ENCODE measurements around the gene CBX7. TPM values are rescaled to one million over a fixed set of nuclear protein-coding genes. Genes with fewer than 3 reads are reported as not detected.

The CBX7 gene
- total RNA-seq, 4 donors from 2014 or later = 47.6 to 108 (median 64.8) TPM

DNA sequence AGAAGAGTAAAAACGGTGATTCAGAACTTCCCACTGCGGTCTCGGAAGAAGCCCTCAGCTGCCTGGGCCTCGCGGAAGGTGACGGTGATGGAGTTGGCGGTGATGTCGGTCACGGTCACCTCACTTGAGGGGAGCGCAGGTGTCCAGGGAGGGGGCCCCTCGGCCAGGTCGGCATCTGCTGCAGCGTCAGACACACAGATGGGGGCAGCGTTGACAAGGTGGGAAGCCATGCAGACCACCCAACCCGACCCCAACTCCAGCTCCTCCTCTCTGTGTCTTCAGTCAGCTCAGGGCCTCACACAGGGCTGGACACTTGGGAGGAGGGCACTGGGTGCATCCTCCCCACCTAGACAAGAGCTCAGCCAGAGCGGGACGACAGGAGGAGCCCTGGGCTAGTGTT, 18.6 kb downstream of the CBX7 start:
- intact Hi-C loops (cut with DNase I; ENCODE audit: low total_unique reads) = no loop called here
- DNase-seq (ENCODE audit: low spot score in 2 of 2) = no peak
- TF ChIP-seq POLR2A (IDR thresholded peaks at IDR 0.05) = no peak
- TF ChIP-seq, protein P1, sequence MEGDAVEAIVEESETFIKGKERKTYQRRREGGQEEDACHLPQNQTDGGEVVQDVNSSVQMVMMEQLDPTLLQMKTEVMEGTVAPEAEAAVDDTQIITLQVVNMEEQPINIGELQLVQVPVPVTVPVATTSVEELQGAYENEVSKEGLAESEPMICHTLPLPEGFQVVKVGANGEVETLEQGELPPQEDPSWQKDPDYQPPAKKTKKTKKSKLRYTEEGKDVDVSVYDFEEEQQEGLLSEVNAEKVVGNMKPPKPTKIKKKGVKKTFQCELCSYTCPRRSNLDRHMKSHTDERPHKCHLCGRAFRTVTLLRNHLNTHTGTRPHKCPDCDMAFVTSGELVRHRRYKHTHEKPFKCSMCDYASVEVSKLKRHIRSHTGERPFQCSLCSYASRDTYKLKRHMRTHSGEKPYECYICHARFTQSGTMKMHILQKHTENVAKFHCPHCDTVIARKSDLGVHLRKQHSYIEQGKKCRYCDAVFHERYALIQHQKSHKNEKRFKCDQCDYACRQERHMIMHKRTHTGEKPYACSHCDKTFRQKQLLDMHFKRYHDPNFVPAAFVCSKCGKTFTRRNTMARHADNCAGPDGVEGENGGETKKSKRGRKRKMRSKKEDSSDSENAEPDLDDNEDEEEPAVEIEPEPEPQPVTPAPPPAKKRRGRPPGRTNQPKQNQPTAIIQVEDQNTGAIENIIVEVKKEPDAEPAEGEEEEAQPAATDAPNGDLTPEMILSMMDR (IDR thresholded peaks at IDR 0.05) = no peak
- no peak overlapping the region for H3K4me3 ChIP-seq (ENCODE audit: low read depth, poor library complexity, severe bottlenecking)
- 93% methylated on average over 17 of the region's 17 CpGs for WGBS, 2 donors

DNA sequence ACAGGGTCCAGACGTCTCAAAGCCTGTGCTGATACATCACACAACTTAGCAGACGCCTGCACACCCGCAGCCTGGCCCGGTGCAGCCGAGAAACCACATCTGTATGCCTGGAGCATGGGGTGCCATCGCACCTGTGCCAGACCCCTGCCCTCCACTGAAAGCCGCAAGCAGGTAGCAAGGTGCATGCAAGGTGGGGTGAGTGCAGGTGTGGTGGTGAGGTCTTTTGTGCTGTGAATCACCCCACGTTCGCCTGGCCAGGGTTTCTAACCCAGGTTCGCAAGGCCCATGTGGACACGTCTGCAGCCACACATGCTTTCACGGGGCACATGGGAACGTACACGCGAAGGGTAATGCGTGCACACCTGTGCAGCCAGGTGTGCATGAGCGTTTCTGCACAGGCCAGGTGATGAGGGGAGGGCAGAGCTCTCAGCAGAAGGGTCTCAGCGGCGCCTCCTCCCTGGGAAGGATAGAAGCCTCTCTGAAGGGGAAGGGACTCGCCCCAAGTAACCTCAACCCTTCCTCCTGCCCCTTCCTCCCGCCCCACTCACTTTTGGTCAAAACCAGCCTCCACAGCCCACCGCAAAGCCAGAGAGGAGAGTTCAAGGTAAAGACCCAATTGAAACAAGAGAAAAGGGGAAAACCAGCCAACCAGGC, 19.5 kb downstream of the CBX7 start:
- intact Hi-C loops (cut with DNase I; ENCODE audit: low total_unique reads) = no loop called here
- TF ChIP-seq POLR2A (IDR thresholded peaks at IDR 0.05) = no peak
- TF ChIP-seq, protein P1 (IDR thresholded peaks at IDR 0.05) = no peak
- 93 to 94% methylated on average over 21 to 22 of the region's 22 CpGs for WGBS, 2 donors
- H3K4me3 ChIP-seq (ENCODE audit: low read depth, poor library complexity, severe bottlenecking) = no peak overlapping the region
- DNase-seq (ENCODE audit: low spot score in 2 of 2) = no peak

DNA sequence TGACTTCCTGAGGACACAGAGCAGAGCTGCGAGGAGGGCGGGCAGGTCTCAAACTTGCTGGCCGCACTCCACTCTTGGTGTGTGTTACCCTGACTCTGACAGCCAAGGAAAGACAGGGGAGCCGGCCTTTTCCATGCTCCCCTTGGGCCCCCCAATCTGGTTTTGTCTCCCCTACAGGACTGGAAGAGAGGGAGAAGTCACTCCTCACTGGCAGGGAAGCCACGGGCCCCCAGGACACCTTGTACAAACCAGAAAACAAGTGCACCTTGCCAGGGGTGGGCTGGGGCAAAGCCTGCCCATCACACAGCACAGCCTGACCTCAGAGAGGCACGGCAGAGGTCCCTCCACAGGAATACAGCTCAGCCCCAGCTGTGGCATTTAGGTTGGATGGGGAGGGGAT, 20.2 kb downstream of the CBX7 start:
- 79 to 91% methylated on average over 6 of the region's 6 CpGs for WGBS, 2 donors

DNA sequence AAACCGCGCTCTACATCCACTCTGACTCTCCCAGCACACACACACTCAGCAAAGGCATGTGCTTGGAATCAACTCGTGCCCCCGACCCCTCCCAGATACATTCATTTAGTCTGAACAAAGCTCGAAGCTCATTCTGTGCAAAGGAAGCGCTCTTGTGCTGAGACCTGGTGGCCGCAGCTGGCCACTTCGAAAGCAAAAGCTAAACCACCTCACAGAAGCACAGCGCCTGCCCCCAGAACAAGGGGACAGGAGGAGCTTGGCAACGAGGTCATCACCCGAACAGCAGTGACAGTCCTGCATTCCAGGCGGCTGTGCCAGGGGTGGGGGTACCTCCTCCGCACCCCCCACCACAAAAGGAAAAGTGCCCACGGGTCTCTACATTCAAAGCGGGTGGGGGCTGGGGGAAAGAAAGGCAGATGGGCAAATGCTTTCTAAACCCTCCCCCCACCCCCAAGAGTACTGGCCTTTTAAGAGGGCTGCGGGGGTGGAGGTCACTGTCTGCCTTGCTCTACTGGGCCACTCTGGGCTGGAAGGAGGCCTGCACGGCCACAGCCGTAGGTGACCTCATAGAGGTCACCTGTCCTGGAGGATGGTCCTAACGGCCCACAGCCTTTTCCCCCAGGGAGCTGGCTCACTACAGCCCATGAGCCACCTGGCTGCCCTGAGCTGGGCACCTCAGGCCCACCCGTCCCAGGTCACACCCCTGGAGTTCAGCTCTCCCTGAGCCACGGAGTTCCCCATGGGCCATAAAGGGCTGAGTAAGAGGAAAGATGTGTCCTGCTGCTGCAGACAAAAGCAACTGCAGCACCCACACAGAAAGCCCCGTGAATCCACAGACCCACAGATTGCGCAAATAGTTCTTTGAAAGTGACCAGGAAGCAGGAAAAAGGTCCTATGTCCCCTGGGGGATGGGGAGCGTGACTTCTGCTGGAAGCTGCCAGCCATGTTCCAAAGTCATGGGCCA, 21.3 kb downstream of the CBX7 start:
- intact Hi-C loops (cut with DNase I; ENCODE audit: low total_unique reads) = no loop called here
- H3K4me3 ChIP-seq (ENCODE audit: low read depth, poor library complexity, severe bottlenecking) = no peak overlapping the region
- no peak for TF ChIP-seq POLR2A (IDR thresholded peaks at IDR 0.05)
- TF ChIP-seq, protein P1 (IDR thresholded peaks at IDR 0.05) = no peak
- 70 to 71% methylated on average over 20 to 22 of the region's 24 CpGs for WGBS, 2 donors
- no peak for DNase-seq (ENCODE audit: low spot score in 2 of 2)

More for the DNA sequence above, 20.2 kb downstream of the CBX7 start:
- H3K4me3 ChIP-seq (ENCODE audit: low read depth, poor library complexity, severe bottlenecking) = no peak overlapping the region
- DNase-seq (ENCODE audit: low spot score in 2 of 2) = no peak
- intact Hi-C loops (cut with DNase I; ENCODE audit: low total_unique reads) = no loop called here
- no peak for TF ChIP-seq POLR2A (IDR thresholded peaks at IDR 0.05)
- TF ChIP-seq, protein P1 (IDR thresholded peaks at IDR 0.05) = no peak

DNA sequence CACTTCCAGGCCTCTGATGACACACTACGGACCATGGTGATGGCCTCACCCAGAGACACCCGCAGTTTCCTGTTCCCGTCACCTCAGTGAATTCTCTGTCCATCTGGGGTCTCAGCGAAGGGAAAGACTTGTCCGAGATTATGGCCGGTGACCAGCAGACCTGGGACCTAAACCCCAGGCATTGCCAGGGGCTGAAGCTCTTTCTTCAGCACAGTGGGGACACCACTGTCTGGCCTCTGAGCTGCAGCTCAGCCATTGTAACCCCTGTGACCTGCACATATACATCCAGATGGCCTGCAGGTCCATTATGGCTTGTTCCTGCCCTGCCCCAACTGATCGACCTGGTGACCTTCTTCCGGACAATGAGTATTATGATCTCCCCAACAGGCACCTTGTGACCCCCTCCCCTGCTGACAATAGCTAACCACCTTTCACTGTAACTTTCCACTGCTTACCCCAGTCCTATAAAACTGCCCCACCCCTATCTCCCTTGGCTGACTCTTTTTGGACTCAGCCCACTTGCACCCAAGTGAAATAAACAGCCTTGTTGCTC, 22.3 kb downstream of the CBX7 start:
- H3K4me3 ChIP-seq (ENCODE audit: low read depth, poor library complexity, severe bottlenecking) = no peak overlapping the region
- no peak for DNase-seq (ENCODE audit: low spot score in 2 of 2)
- TF ChIP-seq, protein P1 (IDR thresholded peaks at IDR 0.05) = no peak
- TF ChIP-seq POLR2A (IDR thresholded peaks at IDR 0.05) = no peak
- WGBS, 2 donors = 87 to 88% methylated on average over 8 of the region's 8 CpGs
- intact Hi-C loops (cut with DNase I; ENCODE audit: low total_unique reads) = no loop called here
